Hepatocyte (in vitro differentiated cells): Measurements from ENCODE around the gene SH3RF3. TPM values are rescaled to one million over a fixed set of nuclear protein-coding genes. Genes with fewer than 3 reads are reported as not detected.

Source experiments
- DNase-seq: peaks from one replicate; pipeline ENCODE4 v3.0.0-alpha.2; 2016; ENCODE audit warnings: low spot score
- H2AFZ ChIP-seq: fragments of 200-600 bp; sonication (generic); 2 replicates; pipeline ENCODE4 v1.6.0; 2016; ENCODE audit warnings: antibody characterized with exemption, mild to moderate bottlenecking
- H3K27ac ChIP-seq: fragments of 200-600 bp; sonication (generic); 2 replicates; pipeline ENCODE4 v1.5.1; 2016; ENCODE audit warnings: mild to moderate bottlenecking
- H3K27me3 ChIP-seq: fragments of 200-600 bp; sonication (generic); 2 replicates; pipeline ENCODE4 v1.6.1; 2016
- H3K36me3 ChIP-seq: fragments of 200-600 bp; sonication (generic); replicated peaks from 2 replicates; pipeline ENCODE4 v1.5.1; 2016; ENCODE audit warnings: low read depth; ENCODE audit not compliant: insufficient read depth
- H3K4me1 ChIP-seq: fragments of 200-600 bp; sonication (generic); 2 replicates; pipeline ENCODE4 v1.5.1; 2016; ENCODE audit warnings: mild to moderate bottlenecking, moderate library complexity; ENCODE audit not compliant: insufficient read depth
- H3K4me2 ChIP-seq: fragments of 200-600 bp; sonication (generic); 2 replicates; pipeline ENCODE4 v1.6.0; 2016
- H3K4me3 ChIP-seq: fragments of 200-600 bp; sonication (generic); 2 replicates; pipeline ENCODE4 v1.5.1; 2016; ENCODE audit warnings: mild to moderate bottlenecking
- H3K79me2 ChIP-seq: fragments of 200-600 bp; sonication (generic); 2 replicates; pipeline ENCODE4 v1.6.0; 2017; ENCODE audit warnings: mild to moderate bottlenecking
- H3K9me2 ChIP-seq: fragments of 200-600 bp; sonication (generic); replicated peaks from 2 replicates; pipeline ENCODE4 v1.6.0; 2017; ENCODE audit warnings: mild to moderate bottlenecking; ENCODE audit not compliant: insufficient read depth
- H3K9me3 ChIP-seq: fragments of 200-600 bp; sonication (generic); 2 replicates; pipeline ENCODE4 v1.5.1; 2016; ENCODE audit warnings: low read depth, mild to moderate bottlenecking
- H4K20me1 ChIP-seq: fragments of 200-600 bp; sonication (generic); 2 replicates; pipeline ENCODE4 v1.6.0; 2016; ENCODE audit warnings: mild to moderate bottlenecking; ENCODE audit not compliant: insufficient read depth, poor library complexity, severe bottlenecking
- CTCF ChIP-seq: fragments of 200-600 bp; sonication (generic); IDR thresholded peaks from 2 replicates; pipeline ENCODE4 v1.5.1; 2016; ENCODE audit warnings: antibody characterized with exemption, mild to moderate bottlenecking; ENCODE audit not compliant: poor library complexity
- EZH2 ChIP-seq: fragments of 200-600 bp; sonication (generic); IDR thresholded peaks from 2 replicates; pipeline ENCODE4 v1.6.1; 2016; ENCODE audit warnings: antibody characterized with exemption, mild to moderate bottlenecking, borderline replicate concordance
- EZH2phosphoT487 ChIP-seq: fragments of 200-600 bp; sonication (generic); IDR thresholded peaks from one replicate; pipeline ENCODE4 v1.6.1; 2018; ENCODE audit warnings: antibody characterized with exemption, mild to moderate bottlenecking, low read depth, moderate library complexity; ENCODE audit not compliant: unreplicated experiment, severe bottlenecking
- WGBS: methylation state at CpG from one replicate; pipeline ENCODE4 v1.1.6; 2016; ENCODE audit warnings: low lambda C conversion rate; ENCODE audit errors: missing lambda C conversion rate; 5-methylcytosine and 5-hydroxymethylcytosine counted together
- polyA plus RNA-seq: library from polyadenylated mRNA; unstranded; fragments of >200 nt; fragmentation: Nextera tagmentation; extraction: Ambion mirVana; gene quantifications from 2 replicates; pipeline ENCODE4 v1.2.1, GENCODE V29; 2016
- total RNA-seq: library from RNA; depleted of rRNA; stranded (reverse); fragments of >200 nt; gene quantifications from 2 replicates; pipeline ENCODE4 v1.2.3, GENCODE V29; 2014

The SH3RF3 gene
- total and polyA plus RNA-seq, 2 experiments from 2014 or later = 1.9 to 2.1 TPM

- no peaks in the 10 kb centered on the region for H3K79me2 ChIP-seq
- DNase-seq = no peak
- no peaks in the 10 kb centered on the region for H4K20me1 ChIP-seq
- H2AFZ ChIP-seq = no peak overlapping the region
- TF ChIP-seq EZH2 (no peak), CTCF (no peak), EZH2phosphoT487 (no peak)
- H3K27me3 ChIP-seq = no peaks in the 10 kb centered on the region
- peaks cover 7% of the 10 kb centered on the region for H3K4me1 ChIP-seq
- H3K27ac ChIP-seq = no peak overlapping the region
- no peak overlapping the region for H3K4me3 ChIP-seq
- no peaks in the 10 kb centered on the region for H3K36me3 ChIP-seq
- no peaks in the 10 kb centered on the region for H3K9me2 ChIP-seq
- H3K9me3 ChIP-seq = no peaks in the 10 kb centered on the region
- 60% methylated on average over 15 of the region's 15 CpGs for WGBS
- H3K4me2 ChIP-seq = no peak overlapping the region
These were observed 150.3 kb downstream of the SH3RF3 start for GRCh38 chr2:109279243-109279860.

GRCh38 chr2:109280804-109281203 is 151.8 kb downstream of the SH3RF3 start:
- H3K4me1 ChIP-seq = peaks cover 7% of the 10 kb centered on the region
- H3K9me3 ChIP-seq = no peaks in the 10 kb centered on the region
- TF ChIP-seq EZH2 = no peak
- peak; percentile 4 for TF ChIP-seq CTCF
- H3K27ac ChIP-seq = no peak overlapping the region
- H3K4me2 ChIP-seq = no peak overlapping the region
- no peak overlapping the region for H3K4me3 ChIP-seq
- H4K20me1 ChIP-seq = no peaks in the 10 kb centered on the region
- no peaks in the 10 kb centered on the region for H3K79me2 ChIP-seq
- no peak overlapping the region for H2AFZ ChIP-seq
- H3K27me3 ChIP-seq = no peaks in the 10 kb centered on the region
- DNase-seq = no peak
- 73% methylated on average over 7 of the region's 7 CpGs for WGBS
- H3K9me2 ChIP-seq = no peaks in the 10 kb centered on the region
- no peaks in the 10 kb centered on the region for H3K36me3 ChIP-seq

GRCh38 chr2:109282360-109282759 is 153.4 kb downstream of the SH3RF3 start:
- Histone ChIP-seq H2AFZ (no peak overlapping the region), H3K79me2 (no peaks in the 10 kb centered on the region), H3K4me1 (peaks cover 7% of the 10 kb centered on the region), H3K27ac (no peak overlapping the region), H4K20me1 (no peaks in the 10 kb centered on the region), H3K27me3 (no peaks in the 10 kb centered on the region), H3K9me3 (no peaks in the 10 kb centered on the region), H3K9me2 (no peaks in the 10 kb centered on the region), H3K36me3 (no peaks in the 10 kb centered on the region), H3K4me2 (no peak overlapping the region), H3K4me3 (no peak overlapping the region)
- WGBS = 92% methylated on average over 12 of the region's 12 CpGs
- TF ChIP-seq EZH2 (no peak), CTCF (no peak), EZH2phosphoT487 (no peak)
- no peak for DNase-seq

- Histone ChIP-seq H3K79me2 (no peaks in the 10 kb centered on the region), H3K4me2 (no peak overlapping the region), H2AFZ (no peak overlapping the region), H3K9me3 (no peaks in the 10 kb centered on the region), H4K20me1 (no peaks in the 10 kb centered on the region), H3K9me2 (no peaks in the 10 kb centered on the region), H3K4me3 (no peak overlapping the region), H3K4me1 (peaks cover 7% of the 10 kb centered on the region), H3K36me3 (no peaks in the 10 kb centered on the region), H3K27ac (no peak overlapping the region), H3K27me3 (no peaks in the 10 kb centered on the region)
- WGBS = 100% methylated on average over 4 of the region's 4 CpGs
- no peak for DNase-seq
- no peak for TF ChIP-seq CTCF
- TF ChIP-seq EZH2phosphoT487 = no peak
- no peak for TF ChIP-seq EZH2
These were observed 153.9 kb downstream of the SH3RF3 start for GRCh38 chr2:109282865-109283264.
